ENCODE data around the gene GPAT3.

DNA sequence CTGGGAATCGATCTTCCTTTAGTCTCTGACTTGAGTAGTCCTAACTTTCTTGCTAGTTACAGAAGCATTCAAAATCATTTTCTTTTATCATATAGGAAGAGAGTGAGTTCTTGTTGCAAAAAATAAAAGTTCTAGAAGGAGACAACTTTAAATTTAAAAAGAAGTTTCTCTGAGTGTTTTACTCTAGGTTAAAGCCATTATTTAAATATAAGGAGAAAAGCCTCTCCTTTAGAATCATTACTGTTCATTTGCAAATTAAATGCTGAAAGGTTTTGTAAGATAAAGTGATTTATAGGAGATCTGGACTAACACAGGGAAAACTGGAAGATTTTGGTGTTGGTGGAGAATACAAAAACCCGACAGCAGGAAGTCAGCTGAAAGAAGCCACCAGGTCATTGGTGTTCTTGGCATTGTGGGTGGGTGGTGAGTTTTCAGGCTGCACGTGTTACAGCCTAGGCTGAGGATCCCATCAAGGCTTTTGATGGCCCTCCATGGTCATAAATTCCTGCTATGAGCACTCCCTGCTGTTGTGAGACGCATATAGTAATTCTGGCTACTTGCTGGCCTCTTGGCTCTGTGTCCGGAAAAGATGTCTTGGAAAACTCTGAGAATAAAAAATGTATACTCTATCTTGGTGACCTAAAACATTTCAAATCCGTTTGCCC is 81.6 kb downstream of the GPAT3 start:
- TF ChIP-seq, protein P1, sequence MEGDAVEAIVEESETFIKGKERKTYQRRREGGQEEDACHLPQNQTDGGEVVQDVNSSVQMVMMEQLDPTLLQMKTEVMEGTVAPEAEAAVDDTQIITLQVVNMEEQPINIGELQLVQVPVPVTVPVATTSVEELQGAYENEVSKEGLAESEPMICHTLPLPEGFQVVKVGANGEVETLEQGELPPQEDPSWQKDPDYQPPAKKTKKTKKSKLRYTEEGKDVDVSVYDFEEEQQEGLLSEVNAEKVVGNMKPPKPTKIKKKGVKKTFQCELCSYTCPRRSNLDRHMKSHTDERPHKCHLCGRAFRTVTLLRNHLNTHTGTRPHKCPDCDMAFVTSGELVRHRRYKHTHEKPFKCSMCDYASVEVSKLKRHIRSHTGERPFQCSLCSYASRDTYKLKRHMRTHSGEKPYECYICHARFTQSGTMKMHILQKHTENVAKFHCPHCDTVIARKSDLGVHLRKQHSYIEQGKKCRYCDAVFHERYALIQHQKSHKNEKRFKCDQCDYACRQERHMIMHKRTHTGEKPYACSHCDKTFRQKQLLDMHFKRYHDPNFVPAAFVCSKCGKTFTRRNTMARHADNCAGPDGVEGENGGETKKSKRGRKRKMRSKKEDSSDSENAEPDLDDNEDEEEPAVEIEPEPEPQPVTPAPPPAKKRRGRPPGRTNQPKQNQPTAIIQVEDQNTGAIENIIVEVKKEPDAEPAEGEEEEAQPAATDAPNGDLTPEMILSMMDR (IDR thresholded peaks at IDR 0.05) = no peak
- no peak for TF ChIP-seq POLR2A (IDR thresholded peaks at IDR 0.05)

All from testis (tissue), 2 donors.